Fibroblast of gingiva (primary cell): ENCODE results near the gene IGF2BP3.

Experiments
- DNase-seq: peaks from one replicate; pipeline ENCODE4 v3.0.0-alpha.2; 2011; ENCODE audit warnings: low read depth

The IGF2BP3 gene

DNA sequence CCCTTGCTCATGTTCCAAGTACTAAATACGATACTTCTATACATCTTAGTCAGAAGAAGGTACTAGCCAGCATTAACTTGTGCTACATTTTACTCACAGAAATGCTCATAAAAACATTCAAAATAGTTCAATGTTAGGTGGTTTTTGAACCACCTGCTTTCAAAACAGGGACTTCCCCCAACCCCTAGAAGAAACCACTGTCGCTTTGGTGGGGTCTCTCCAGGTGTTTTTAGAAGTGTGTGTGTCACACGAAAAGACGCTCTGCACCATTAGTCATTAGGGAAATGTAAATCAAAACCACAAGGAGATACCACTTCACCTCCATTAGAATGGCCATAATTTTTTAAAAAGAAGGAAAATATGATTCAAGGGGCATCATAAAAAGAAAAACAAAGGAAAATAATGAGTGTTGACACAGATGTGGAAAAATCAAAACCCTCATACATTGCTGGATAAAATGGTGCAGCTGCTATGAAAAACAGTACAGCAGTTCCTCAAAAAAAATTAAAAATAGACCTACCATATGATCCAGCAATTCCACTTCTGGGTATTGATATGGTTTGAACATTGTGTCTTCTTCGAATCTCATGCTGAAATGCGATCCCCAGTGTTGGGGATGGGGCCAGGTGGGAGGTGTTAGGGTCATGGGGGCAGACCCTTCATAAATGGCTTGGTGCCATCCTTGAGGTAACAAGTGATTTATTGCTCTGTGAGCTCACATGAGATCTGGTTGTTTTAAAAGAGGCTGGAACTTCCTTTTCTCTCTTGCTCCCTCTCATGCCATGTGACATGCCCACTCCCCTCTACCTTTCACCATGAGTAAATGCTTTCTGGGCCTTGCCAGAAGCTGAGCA lies 96.9 kb downstream of the IGF2BP3 start:
- no peak for DNase-seq

DNA sequence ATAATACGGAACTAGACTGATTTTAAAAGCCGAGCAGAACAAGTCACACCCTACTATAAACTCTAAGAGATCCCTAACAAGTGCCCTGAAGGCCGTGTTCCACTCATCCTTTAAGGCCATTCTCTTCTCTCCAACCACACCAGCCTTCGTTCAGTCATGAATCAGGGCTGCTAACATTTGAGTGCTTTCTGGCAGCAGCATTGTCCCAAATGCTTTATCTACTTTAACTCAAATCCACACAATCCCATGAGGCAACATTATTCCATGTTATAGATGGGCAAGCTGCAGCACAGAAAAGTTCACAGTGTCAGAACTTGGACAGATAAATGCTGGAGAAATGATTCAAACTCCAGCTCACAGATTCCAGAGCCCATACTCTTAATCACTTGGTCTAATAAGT lies 97.7 kb downstream of the IGF2BP3 start:
- DNase-seq = no peak

DNA sequence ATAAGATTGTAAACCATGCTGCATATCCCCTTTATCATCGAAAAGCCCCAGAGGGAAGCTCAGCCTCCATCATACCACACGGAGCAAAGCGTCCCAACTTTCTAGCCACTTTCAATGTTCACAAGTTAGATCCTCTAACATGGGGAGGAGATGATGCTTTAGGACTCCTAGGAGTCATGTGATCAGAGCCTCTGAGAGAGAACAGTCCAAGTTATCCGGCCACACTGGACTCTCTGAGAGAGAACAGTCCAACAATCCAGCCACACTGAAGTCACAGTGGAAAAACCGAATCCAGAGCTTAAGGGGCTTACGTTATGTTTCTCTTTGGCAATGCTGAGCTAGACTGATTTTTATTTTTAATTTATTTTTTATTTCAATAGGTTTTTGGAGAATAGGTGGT lies 98.6 kb downstream of the IGF2BP3 start:
- DNase-seq = no peak

DNA sequence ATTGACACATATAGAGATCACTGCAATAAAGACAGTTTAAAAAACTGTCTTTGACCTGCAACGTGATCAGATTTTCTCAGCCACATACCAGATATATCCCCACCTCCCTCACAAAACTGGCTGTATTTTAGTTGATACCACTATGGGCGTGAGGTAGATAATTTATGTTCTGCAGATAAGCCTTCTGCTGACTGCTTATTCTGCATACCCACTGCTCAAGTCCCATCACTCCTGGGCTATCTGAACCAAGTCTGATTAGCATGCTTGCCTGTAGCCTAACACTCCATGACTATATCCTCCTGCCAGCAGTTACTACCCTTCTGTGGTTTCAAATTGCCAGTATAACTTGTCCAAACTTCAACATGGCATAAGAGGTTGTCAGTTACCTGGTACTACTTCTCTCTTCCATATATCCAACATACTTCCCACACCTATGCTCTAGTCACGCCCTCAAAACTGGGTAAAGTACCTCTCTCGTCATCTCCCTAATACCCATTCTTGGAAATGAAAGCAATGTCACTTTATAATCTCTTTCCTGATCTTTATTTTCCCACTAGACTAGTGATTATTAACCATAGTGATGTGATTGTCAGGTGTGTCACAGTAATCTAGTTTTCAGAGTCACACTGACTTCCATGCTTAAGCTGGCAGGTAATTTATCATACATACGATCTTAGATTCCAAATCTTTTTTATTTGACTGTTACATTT lies 100.4 kb downstream of the IGF2BP3 start:
- no peak for DNase-seq

DNA sequence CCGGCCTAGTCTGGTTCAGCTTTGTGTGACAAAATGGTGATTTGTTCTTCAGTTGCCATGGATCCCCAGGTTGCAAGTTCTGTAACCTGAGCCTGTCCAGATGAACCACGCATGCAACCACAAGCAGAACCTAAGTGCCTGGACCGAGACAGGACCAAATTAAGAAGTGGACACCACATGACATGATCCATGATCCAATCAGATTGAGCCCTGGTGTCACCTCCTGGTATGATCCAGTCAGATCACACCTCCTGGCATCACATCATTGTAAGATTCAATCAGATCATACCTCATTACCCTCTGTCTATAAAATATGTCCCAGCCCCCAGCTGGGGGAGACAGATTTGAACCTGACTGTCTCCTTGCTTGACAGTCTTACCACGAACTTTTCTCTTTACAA lies 101.2 kb downstream of the IGF2BP3 start:
- no peak for DNase-seq

DNA sequence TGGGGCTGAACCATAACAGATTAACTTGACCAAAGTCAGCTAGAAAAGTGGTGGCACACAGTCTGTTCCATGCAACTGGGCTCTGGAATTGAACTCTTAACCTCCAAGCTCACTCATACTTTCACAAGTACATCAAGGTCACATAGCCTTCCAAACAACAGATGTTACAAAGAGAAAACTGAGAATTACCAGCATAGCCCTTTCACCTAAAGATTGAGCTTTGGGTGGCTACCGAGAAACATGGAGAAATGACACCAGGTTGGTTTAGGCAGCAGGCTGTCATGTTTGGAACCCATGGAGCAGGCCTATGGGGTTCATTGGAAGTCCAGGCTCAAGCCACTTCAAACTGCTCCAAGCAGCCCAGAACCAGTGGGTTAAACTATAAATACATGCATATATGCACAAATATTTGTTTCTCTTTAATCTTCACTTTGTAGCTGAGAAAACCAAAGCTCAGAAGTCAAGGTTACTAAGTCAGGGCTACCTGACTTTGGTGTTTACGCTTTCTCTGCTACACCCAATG lies 112.1 kb downstream of the IGF2BP3 start:
- no peak for DNase-seq

DNA sequence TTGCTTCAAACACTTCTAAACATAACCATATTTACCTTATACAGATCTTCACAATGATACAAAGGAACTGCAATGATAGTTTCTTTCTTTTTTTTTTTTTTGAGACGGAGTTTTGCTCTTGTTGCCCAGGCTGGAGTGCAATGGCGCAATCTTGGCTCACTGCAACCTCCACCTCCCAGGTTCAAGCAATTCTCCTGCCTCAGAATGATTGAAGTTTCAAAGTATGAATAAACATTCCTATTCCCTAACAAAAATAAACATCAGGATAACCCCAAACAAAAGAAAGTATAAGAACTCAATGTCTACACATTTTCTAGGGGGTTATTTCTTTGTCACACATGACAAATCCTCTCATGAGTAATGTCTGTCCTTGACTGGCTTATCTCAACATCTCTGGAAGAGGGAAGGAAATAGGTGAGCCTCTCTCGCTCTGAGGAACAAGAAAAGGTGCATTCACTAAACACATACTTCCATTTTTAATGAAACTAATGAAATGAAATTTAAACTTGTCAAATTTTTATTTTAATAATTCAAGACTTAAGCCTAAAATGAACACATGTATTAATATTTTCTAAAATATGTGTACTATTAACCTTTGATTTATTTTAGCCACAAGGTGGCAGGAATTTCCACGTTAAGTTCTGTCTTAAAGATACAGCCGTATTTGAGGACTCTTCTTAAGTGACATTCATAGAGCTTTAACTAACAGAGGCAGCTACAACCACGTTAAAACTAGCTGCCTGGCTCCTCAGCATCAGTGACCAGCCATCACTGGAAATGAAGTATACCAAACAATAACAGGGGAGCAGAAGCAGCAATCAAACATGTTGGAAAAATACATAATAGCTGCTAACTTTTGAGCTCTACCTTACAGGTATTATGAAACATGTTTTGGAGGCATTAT lies 112.8 kb downstream of the IGF2BP3 start:
- DNase-seq = peak; percentile 38

DNA sequence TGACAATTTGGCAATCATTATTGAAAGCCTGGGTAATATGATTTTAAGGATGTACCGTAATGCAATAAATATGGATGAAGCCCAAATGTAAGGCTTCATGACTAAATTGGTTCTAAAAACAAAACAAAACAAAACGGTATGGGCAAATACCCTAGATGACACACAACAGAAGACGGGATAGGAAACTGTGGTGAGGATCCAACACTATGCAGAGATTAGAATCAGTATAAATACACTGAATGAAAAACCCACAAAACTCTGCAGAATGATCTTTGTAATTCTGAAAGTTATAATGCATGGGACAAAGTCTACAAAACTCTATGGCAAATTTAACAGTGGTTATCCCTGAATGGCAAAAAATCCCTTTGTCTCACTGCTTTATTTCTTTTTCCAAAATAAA lies 113.6 kb downstream of the IGF2BP3 start:
- DNase-seq = peak; percentile 35

DNA sequence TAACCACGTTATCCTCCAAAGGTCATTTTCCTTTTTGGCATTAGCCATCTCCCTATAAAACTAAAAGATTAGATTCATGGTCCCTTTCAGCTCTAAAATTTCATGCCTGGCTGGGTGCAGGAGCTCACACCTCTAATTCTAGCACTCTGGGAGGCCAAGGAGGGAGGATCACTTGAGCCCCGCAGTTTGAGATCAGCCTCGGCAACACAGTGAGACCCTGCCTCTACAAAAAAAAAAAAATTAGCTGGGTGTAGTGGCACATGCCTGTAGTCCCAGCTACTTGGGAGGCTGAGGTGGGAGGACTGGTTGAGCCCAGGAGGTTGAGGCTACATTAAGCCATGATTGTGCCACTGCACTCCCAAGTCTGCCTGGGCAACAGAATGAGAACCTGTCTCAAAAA lies 114.1 kb downstream of the IGF2BP3 start:
- no peak for DNase-seq

DNA sequence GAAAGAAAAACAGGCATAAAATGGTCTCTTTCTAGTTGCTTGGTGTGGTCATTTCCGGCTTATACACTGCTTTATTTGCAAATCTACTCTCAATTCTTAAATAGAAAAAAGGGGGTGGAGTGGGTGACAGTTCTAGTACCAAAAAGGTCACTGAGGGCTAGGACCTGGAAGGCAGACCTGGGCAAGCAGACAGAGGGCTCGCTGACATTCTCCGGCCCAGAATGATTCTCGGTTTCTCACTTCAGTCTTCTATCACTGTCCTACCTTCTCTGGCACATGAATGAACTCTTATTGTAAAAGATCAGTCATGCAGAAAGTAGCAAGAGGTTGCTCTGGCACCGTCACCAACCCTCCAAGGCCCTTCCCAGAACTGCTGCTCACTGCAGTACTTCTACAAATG lies 117.1 kb downstream of the IGF2BP3 start:
- no peak for DNase-seq

DNA sequence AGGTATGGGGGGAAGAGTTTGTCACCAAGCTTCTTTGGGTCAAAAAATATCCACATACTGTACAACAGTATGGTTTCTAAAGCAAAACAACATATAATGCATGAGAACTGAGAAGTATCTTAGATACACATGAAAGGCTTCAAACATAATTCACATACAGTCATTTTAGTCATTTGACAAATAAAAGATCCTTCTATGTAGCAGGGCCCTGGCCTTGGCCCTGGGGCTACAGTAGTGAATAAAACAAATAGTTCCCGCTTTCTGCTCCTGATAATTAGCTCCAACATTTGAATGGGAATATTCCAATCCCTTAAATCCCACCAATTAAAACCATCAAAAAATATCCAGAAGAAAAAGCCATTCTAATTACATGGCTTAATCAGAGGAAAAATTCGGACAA lies 119.8 kb downstream of the IGF2BP3 start:
- no peak for DNase-seq

DNA sequence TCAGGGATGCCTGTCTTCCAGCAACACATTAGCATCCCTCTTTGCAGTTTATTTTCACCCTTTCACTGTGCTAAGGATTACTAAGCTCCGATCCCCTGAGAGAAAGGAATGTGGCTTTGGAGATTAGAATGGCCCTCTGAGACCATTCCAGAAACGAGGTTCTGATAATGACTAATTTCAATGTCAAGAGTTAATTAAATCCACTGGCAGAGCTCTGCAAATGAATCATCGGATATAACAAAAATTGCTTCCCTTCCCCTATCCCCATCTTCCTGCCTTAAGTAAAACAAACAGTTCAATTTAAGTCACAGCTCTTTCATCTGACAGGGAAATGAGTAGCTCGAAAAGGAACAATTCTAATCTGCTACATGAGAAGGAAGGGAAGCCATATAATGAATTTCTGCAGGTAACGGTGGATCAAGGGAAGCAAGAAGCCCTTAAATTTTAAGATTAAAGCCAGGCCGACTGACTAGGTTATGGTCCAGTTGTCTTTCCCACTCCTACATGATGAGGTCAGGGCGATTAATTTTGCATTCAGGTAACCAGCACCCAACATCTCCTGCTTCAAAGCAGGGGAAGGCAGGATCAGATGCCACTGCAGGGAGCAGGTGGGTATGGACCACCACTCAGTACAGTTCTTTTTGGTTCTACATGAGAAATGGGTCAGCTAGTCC lies 120.7 kb downstream of the IGF2BP3 start:
- DNase-seq = peak; percentile 41

DNA sequence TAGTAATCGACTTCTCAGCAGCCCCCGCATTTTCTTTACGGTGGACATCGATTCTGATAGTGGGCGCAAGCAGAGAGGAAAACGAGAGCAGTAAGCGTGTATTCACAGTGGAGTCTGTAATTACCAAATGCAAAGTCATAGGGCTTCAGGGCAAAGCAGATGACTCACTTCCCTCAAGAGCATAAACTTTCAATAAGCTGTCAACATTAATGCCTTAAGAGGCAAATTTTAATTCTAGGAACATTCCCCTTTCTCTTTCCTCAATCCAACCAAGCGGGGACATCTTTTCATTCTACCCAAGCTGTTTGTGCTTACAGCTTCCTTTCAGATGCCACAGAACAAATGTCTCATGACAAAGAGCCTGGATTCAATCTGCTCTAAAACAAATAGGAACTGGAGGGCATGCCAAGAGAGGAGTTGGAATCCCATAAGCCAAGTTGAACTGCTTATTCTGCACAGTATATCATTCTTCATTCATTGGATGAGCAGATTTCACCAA lies 122.6 kb downstream of the IGF2BP3 start:
- DNase-seq = peak; percentile 87

DNA sequence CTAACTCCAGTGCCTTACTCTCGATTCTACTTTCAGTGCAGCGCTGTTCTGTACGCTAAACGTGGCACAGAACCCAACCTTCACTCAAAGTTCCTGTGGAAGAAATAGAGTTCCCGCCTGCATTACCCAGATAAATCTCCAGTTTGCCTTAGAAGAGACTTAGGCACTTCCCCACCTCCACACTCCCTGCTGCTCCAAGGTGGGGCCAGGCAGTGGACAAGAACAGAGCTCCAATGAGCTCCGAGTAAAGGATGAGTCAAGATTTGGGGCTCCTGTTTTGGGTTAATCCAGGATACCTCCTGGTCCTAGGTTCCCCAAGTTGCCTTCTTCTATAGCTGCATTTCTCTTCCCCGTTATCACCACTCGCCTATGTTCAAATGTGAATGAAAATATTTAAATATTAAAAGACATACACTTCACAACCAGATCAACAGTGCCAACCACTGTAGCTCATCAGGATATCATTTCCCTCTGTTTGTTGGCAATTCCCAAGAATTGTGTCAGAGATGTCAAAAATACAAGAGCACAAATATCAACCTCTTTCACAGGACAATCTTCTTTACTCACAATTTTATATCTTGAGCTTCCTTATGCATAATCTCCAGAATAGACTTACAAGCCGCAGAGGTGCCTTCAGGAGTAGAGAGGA lies 123.1 kb downstream of the IGF2BP3 start:
- DNase-seq = peak; percentile 15

DNA sequence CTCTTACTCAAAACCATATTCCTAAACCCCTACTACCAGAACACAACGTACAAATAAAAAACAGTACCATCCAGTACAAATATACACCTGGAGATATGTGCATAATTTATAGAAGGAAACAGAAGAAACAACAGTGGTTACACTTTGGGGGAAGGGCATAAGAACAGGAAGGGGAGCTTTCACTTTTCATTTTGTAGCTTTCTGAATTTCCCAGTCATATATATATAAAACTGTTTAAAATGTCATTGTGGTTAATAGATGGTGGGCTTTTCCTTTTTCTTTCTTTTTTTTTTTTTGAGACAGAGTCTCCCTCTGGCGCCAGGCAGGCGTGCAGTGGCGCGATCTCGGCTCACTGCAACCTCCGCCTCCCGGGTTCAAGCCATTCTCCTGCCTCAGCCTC lies 124.0 kb downstream of the IGF2BP3 start:
- no peak for DNase-seq

DNA sequence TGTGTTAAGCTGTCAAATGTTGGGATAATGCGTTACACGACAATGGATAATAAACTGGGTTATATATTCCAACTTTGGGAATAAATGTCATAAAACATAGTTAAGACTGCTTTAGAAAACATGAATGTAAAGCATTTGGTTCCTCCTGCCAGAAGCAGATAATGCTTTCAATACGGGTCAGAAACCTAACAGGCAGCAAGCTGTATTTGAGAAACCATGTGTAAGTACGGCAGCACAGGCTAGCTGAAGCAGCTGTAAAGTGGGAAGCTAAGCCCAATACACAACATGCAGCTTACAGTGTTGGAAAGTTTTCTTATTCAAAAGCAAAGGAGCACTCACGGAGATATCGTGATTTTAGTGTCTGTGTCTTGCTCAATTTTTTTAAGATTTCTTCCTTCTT lies 124.7 kb downstream of the IGF2BP3 start:
- DNase-seq = no peak

DNA sequence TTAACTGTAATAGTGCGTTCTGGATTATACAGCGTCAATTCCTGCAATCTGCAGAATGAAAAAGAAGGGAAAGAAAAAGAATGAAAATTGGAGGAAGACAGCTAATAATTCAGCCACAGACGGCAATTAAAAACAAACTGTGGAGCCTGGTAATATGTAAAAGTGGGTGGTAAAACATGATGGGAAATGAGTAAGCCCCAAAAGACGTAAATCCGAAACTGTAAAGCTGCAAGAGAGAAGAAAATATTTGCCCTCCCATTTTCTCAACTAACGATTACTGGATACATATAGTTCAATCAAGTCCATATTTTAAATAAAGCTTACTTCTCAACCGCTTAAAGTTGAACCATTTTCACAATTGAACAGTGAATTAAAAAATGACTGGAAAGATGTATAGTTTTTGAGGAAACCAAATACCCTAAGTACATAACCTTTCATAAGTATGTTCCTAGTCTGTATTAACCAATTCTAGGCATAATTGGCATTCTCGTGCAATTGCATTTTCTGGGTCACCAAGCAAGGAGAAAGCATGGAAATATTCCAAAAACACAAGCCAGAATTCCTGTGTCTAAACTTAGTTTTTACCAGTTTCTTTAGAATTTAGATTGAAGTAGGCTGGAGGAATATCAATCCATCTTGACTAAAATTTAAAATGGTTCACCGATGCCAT lies 126.3 kb downstream of the IGF2BP3 start:
- peak; percentile 13 for DNase-seq

DNA sequence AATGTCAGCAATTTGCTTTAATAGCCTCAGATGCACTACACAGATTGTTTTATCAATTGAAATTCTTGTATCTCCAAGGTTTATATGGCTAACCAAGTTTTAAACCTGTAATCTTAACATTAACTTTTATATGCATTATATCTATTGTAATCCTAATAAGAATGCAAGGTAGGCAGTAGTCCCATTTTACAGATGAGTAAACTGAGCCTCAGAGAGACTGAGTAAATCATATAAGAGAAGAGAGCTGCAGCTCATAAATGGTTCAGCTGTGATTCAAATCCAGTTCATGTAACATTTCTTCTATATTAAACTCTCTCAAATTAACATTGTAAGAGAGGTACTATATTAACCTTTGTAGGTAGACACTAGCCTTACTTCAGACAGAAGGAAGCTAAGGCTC lies 127.2 kb downstream of the IGF2BP3 start:
- no peak for DNase-seq

DNA sequence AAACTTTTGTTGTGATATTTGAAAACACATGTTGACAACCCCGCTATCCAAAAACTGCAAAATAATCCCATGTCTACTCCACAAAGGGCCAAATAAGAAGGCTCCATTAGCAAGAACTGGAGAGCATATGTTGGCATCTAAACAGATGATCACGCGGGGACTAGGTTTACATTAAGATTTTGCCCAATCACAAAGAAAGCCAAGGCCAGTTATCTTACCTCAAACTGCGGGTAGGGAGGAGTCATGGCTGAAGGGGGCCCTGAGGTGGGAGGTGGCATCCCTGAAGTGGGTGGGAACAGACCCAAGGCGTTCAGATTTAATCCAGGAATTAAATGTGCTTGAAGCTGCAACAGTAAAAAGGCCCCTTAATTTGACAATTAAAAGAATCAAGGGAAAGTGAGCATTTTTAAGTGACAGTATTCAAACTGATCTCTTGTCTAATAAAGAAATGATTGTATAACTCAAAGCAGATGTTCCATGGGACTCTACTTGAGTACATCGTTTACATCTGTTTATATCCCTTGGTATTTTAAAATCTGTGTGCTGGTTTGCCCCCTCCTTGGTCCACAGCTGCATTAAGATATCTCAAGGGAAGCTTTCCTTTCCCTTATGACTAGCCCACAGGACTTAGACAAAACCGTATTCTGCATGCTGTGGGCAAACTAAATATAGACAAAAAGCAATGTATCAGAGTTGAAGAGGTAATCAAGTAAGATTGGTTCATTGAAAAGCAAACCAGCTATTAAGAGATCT lies 128.3 kb downstream of the IGF2BP3 start:
- peak; percentile 54 for DNase-seq

DNA sequence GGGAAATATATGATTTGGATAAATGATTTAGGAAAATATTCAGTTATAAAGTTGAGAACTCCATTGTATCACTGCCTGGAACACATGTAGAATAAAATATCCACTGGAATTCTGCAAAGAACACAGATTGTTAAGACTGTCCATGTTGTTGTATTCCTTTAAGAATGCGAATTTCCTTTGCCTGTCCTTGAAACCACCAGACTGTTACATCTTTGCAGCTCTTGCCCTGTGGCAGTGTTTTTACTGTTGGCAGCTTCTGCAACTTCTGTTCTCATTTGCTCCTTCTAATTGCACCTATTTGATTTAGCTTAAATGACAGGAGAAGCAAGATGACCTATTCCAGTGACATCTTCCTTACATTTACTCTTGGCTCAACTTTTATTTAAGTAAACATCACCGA lies 131.4 kb downstream of the IGF2BP3 start:
- no peak for DNase-seq
